Sigmoid colon (tissue), 3 donors: Measurements from ENCODE around the gene MYO7A.

ENCODE experiments used
- CTCF ChIP-seq, 4 experiments: fragments of 450-650 bp in 3 of 4; fragments of 200-600 bp in 1 of 4; IDR thresholded peaks; one replicate each; pipeline ENCODE4 v1.5.1; 2016 to 2019; ENCODE audit warnings: antibody characterized with exemption in 4 of 4, mild to moderate bottlenecking in 3 of 4, moderate library complexity in 2 of 4
- POLR2A ChIP-seq, 2 donors: fragments of 450-650 bp; IDR thresholded peaks; one replicate each; pipeline ENCODE4 v1.6.1; 2016; ENCODE audit warnings: antibody characterized with exemption in 2 of 2, mild to moderate bottlenecking in 2 of 2, moderate library complexity in 2 of 2

DNA sequence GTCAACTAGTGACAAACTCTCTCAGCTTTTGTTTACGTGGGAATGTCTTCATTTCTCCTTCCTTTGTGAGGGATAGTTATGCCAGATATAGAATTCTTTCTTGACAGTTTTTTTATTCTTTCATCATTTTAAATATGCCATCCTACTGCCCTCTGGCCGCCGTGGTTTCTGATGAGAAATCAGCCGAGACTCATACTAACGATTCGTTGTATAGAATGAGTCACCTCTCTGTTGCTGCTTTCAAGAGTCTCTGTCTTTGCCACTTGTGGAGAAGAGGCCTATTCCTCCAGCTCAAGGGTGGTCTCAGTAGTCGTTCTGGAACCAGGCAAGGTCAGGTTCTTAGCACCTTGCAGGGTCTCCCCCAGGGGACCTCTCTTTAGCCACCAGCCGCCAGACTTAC is 8.0 kb downstream of the MYO7A start:
- TF ChIP-seq CTCF (IDR thresholded peaks at IDR 0.05): no peak
- TF ChIP-seq POLR2A (IDR thresholded peaks at IDR 0.05): no peak
